HG03460 (cell line): ENCODE data around the gene RP9.

Source experiments
- ATAC-seq: cut with Tn5 transposase; IDR thresholded peaks from one replicate; pipeline ENCODE4 v1.9.1; 2021; ENCODE audit not compliant: unreplicated experiment

The RP9 gene

GRCh38 chr7:33109005-33109757 lies at the start of gene RP9:
TSS of gene RP9 (minus strand) at chr7:33109404. CDS start at chr7:33109372, 32 bp downstream.
- peak; percentile 78 for ATAC-seq

GRCh38 chr7:33157781-33158180 lies 48.6 kb upstream of the RP9 start:
- ATAC-seq = no peak

DNA sequence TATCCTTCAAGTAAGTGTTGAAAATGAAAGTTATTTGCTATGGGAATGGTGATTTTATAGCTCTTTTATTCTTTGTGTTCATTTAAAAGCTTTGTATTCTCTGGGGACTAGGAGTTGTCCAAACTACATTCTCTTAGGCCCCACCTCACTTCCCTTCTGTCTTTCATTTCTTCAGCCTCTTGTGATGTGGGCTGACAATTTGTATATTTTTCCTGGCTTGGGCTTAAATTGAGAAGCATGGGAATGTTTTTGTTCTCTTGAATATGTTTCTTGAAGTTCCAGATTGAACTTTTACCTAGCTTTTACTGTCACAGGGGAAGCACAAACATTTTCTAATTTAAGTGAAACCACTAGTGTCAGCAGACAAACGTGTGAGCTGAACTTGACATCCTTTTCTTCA lies 48.1 kb upstream of the RP9 start:
- ATAC-seq = no peak

DNA sequence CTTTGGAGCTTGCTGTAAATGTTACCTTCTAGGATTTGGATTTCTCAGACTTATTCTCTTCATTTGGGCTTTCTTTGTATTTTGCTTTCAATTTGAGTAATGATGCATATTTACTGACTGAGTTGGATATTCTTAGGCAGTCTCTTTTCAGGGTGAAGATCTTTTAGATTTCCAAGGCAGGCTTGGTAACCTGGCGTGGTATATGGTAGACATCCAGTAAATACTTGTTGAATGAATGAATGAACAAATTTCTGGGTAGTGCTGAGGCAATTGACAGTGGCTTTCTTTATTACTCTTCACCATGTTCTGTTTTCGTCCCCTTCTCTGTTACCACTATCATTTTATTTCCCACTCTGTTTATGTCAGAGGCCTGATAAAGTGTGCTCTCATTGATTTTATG lies 47.2 kb upstream of the RP9 start:
- no peak for ATAC-seq

- no peak for ATAC-seq
These were observed 46.6 kb upstream of the RP9 start for GRCh38 chr7:33155811-33156210.

DNA sequence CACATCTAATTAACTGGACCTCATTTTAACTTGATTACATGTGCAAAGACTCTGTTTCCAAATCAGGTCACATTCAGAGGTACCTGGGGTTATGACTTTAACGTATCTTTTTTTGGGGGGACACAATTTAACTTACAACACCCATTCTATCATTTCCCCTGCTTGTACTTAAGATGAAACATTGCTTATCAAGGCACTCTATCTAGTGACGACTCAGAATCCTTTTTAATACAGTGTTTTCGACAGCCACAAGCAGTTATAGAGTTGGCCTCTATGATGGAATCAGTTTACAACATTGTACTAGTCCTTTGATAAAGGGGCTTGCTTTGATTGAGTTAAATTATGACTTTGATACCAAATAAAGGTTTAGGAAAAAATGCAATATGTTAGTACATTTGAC lies 42.9 kb upstream of the RP9 start:
- no peak for ATAC-seq

DNA sequence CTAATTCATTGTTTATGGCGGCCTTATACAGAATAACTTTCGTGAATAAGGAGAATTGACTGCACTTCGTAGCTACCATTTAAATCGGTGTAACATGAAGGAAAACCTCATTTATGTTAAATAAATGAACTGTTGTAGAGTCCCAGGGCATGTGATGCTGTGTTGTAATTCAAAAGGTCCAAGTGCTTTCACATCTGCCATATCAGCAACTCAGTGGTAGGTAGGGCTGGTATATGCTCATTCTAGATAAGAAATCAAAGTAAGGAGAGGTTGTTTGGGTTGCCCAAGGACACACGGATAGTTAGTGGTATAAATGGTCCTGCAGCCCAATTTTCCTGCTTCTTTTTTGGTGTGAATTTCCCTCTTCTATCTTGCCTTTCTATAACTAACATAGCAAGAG lies 36.0 kb upstream of the RP9 start:
- no peak for ATAC-seq

GRCh38 chr7:33143996-33144718 lies 35.0 kb upstream of the RP9 start:
- no peak for ATAC-seq

DNA sequence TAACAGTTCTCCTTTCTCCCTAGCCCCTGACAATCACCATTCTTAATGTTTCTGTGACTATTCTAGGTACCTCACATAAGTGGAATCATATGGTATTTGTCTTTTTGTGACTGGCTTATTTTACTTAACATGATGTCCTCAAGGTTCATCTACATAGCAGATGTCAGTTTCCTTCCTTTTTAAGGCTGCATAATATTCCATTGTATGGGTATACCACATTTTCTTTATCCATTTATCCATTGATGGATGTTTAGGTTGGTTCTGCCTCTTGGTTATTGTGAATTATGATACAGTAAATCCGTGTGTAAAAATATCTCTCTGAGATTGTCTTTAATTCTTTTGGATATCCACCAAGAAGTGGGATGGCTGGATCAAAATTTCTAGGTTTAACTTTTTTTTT lies 33.4 kb upstream of the RP9 start:
- no peak for ATAC-seq

- ATAC-seq = no peak
These were observed 27.9 kb upstream of the RP9 start for GRCh38 chr7:33137103-33137502.

- no peak for ATAC-seq
These were observed 21.0 kb upstream of the RP9 start for GRCh38 chr7:33130184-33130583.

- ATAC-seq = peak; percentile 6
These were observed 20.6 kb upstream of the RP9 start for GRCh38 chr7:33129806-33130153.

GRCh38 chr7:33128990-33129805 lies 20.0 kb upstream of the RP9 start, which contains the start of gene BBS9:
TSS of gene BBS9 (plus strand) at chr7:33129564. CDS start at chr7:33146253, 16,689 bp downstream.
- ATAC-seq = peak; percentile 100

GRCh38 chr7:33128631-33128989 lies 19.4 kb upstream of the RP9 start:
- ATAC-seq = no peak

- ATAC-seq = no peak
These were observed 17.9 kb upstream of the RP9 start for GRCh38 chr7:33127085-33127484.

DNA sequence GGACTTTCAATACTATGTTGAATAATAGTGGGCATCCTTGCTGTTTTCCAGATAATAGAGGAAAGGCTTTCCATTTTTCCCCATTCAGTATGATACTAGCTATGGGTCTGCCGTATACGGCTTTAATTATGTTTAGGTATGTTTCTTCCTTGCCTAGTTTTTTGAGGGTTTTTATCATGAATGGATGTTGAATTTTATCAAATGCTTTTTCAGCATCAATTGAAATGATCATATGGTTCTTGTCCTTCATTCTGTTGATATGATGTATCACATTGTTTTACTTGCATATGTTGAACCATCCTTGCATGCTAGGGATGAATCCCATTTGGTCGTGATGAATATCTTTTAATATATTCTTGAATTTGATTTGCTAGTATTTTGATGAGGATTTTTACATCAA lies 9.2 kb upstream of the RP9 start:
- ATAC-seq = no peak

- ATAC-seq = no peak
These were observed 5.8 kb upstream of the RP9 start for GRCh38 chr7:33114976-33115375.

DNA sequence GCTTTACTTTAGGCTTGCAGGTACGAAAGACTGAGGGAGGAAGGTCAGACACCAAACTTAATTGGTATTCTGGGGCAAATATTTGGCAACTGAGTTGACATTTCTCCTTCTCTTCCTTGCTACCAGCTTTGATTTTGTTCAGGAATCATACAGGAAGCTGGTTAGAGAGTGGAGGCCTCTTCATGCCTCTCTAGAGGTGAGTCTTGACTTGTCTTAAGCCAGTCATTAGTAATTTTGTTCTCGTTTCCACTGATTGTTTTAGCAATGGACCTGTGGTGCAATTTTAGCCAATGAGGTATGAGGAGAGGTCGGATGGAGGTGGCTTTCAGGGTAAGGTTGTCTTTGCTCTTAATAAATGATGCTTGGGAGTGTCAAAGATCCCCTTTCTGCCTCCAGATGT lies 2.4 kb upstream of the RP9 start:
- no peak for ATAC-seq

DNA sequence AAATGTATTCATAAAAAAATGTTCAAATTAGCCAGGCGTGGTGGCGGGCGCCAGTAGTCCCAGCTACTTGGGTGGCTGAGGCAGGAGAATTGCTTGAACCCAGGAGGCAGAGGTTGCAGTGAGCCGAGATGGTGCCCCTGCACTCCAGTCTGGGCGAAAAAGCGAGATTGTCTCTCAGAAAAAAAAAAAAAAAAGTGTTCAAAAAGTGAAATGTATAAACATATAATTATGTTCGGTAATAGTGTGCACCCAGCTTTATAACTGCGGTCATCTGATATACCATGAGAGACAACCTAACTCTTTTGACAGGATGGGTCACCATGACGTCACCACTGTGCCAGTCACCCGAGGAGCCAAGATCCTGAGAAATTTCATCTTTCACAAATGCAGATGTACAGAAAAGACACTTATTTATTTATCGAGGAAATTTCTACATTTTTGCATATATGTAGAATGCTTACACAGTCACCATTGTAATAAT lies 594 bp upstream of the RP9 start:
- ATAC-seq = no peak

DNA sequence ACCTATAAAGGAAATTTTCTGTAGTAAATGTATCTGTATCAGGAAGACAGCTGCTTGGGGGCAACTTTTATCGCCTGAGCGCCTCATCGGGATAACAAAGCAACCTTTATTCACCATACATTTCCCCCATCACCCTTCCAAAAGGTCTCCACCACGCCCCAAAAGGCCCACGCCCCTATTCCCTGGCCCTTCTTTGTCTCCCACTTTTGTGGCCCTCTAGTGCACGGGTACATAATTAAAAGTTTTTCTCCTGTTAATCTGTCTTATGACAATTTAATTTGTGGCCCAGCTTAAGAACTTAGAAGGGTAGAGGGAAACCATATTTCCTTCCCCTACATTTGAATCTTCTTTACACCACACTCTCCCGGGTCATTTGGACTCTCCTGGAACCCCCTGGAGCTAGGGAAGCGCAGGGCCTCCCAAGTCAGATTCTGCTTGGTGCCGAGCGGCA lies 625 bp downstream of the RP9 start:
- peak; percentile 28 for ATAC-seq
